GM10248 (cell line): ENCODE measurements around the gene KNDC1.

Source experiments
- CTCF ChIA-PET: fragments of 300-600 bp; sonication (Branson Sonifier 250); formaldehyde crosslinking; extraction: SDS; loops from one replicate; lab custom pipeline; 2021; ENCODE audit warnings: antibody characterized with exemption; lab: Yijun Ruan, JAX
- POLR2A ChIA-PET: fragments of 350-650 bp; sonication (Branson Sonifier 250); formaldehyde crosslinking; extraction: SDS; loops from one replicate; lab custom pipeline; 2020; ENCODE audit warnings: antibody characterized with exemption; lab: Yijun Ruan, JAX
- DNase-seq: peaks from one replicate; pipeline ENCODE4 v3.0.0; 2012; ENCODE audit errors: extremely low spot score
- TF ChIP-seq, protein P1 (sequence below): IDR thresholded peaks from 2 replicates; pipeline ENCODE4 v1.5.1; 2012; ENCODE audit warnings: mild to moderate bottlenecking, low read depth; ENCODE audit errors: extremely low read depth, missing control alignments, control extremely low read depth

Gene KNDC1

DNA sequence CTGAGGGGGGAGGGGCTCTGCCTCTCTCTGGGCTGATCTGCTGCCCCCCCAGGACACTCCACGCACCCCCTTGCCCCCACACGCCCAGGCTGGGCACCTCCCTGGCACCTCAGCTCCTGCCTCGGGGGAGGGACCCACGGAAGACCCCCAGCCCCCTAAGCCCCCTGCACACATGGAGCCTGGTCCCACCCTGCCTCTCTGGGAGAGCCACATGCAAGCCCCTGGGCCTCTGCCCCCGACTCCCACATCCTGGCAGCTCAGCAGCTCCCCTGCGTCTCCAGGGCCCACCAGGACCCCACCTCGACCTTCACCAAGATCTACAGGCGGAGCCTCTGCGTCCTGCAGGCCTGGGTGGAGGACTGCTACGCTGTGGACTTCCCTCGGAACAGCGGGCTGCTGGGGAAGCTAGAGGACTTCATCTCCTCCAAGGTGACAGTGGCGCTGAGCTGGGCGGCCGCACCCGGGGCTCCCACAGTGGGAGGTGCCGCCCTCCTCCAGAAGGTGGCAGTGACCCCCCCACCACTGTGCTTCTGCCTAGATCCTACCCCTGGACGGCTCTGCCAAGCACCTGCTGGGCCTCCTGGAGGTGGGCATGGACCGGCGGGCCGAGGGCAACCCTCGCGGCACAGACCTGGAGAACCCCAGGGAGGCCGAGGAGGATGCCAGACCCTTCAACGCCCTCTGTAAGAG is 51.3 kb downstream of the KNDC1 start:
- ChIA-PET POLR2A (no interaction called here), CTCF (no interaction called here)
- DNase-seq = no peak
- TF ChIP-seq, protein P1, sequence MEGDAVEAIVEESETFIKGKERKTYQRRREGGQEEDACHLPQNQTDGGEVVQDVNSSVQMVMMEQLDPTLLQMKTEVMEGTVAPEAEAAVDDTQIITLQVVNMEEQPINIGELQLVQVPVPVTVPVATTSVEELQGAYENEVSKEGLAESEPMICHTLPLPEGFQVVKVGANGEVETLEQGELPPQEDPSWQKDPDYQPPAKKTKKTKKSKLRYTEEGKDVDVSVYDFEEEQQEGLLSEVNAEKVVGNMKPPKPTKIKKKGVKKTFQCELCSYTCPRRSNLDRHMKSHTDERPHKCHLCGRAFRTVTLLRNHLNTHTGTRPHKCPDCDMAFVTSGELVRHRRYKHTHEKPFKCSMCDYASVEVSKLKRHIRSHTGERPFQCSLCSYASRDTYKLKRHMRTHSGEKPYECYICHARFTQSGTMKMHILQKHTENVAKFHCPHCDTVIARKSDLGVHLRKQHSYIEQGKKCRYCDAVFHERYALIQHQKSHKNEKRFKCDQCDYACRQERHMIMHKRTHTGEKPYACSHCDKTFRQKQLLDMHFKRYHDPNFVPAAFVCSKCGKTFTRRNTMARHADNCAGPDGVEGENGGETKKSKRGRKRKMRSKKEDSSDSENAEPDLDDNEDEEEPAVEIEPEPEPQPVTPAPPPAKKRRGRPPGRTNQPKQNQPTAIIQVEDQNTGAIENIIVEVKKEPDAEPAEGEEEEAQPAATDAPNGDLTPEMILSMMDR = no peak

DNA sequence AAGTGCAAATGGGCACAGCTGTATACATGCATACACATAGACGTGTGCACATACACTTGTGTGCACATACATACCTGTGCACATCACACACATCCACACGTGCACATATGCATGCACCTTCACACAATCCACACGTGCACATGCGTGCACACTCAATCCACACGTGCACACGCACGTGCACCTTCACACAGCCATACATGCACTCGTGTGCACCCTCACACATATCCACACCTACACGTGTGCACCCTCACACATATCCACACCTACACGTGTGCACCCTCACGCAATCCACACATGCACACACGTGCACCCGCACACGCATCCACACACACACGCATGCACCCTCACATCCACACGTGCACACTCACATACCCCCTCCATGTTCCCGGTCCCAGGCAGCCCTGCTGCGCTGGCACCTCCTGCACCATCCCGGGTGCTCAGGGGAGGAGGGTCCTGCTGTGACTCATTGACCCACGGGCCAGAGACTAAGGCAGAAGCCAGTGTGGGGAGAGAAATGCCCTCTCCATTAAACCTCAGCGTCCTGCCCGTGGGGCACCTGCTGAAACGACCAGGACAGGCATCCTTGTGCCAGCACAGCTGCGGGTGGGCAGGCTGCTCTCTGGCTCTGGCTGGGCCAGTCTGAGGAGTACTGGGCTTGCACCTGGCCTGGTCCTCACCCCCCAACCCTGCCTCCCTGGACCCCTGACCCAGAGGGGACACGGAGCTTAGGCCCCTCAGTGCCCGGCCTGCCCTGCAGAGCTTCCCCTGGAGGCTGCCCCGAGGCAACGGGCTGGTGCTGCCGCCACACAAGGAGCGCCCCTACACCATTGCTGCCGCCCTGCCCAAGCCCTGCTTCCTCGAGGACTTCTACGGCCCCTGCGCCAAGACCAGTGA is 52.2 kb downstream of the KNDC1 start:
- CTCF ChIA-PET = no interaction called here
- TF ChIP-seq, protein P1 = no peak
- POLR2A ChIA-PET = no interaction called here
- no peak for DNase-seq

DNA sequence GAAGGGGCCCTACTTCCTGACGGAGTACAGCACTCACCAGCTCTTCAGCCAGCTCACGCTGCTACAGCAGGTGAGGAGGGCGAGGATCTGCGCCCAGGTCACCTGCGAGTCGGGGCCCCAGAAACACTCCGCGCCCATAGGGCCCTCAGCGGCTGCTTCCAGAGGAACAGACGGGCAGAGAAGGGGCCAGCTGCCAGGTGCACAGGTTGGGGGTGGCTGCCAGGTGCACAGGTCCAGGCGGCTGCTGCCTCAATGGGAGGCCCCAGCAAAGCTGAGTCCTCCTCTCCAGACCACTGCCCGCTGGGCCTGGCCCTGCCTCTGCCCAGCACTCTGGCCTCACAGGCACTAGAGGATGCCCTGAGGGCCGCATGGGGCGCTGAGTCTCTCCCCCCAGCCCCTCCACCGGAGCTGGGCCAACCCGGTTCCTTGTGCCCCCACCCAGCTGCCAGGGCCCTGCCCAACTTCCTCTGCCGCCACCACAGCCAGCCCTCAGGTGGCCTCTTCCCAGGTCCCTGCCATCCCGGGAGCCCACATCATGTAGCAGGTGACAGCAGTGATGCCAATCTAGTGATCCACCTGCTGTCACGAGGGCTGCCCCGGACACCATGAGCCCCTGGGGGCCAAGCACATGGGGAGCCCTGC is 53.0 kb downstream of the KNDC1 start:
- DNase-seq = no peak
- TF ChIP-seq, protein P1 = no peak
- ChIA-PET POLR2A (no interaction called here), CTCF (no interaction called here)

DNA sequence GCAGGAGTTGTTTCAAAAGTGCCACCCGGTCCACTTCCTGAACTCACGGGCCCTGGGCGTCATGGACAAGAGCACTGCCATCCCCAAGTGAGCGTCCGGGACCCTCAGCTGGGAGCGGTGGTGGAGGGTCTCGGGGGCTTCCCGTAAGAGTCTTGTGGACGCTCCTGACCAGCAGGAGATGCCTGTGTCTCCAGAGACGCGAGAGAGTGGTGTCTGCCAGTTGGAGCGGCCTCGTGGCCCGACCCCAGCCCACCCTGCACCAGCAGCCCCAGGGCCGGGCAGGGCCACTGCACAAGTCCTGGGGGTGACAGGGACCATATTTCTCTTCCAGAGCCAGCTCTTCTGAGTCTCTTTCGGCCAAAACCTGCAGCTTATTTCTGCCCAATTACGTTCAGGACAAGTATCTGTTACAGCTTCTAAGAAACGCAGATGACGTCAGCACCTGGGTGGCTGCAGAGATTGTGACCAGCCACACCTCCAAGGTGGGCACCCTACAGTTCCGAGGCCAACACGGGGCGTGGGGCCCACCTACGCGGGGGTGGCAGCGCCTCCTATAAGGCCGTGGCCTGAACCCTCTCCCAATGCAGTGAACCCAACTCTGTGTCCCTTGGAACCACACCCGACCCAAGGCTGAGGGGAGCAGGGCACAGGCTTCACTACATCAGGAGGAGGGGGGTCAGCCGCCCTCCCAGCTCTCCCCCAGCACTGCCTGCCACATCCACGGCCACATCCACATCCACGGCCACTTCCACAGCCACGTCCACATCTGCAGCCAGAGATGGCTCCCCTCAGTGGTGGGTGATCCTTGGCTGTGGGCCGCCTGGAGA is 53.8 kb downstream of the KNDC1 start:
- TF ChIP-seq, protein P1 = no peak
- no peak for DNase-seq
- ChIA-PET CTCF (no interaction called here), POLR2A (no interaction called here)

DNA sequence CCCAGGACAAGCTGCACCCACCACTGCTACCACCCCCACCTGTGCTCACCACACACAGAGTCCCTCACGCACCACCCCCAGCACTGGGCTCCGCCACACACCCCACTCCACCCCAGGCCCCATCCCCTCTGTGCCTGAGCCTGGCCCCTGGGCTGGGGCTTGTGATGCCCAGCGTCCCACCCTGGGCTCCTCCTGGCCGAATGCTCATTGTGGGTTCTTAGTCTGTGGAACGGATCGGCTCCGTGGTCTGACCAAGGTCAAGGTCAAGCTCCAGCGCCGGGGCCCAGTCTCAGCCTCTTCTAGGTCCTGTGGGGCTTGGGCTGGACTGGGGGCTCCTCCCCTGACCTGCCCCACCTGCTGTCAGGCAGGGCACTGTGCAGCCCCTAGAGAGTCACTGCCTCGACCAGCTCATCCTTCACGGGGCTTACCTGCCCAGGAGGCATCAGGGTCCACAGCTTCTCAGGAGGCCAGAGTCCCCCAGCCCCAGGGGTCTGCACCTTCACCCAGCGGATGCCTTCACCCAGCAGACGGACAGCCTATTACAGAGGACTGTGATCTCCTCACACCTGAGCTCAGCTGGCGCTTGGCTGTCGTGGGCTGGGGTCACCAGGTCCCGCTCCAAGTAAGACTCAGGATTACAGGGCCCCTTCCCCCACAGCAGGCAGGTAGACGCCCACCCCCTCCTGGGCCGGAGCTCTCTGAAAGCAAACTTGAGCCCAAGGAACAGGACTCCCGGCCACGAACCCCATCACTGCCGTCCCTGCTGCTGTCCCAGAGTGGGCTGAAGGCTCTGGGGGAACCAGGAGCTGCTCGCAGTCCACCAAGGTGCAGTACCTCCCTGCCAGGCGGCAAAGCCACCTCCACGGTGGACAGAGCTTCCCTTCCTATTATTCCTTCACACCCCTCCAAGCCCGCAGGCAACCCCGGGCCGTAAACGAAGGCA is 54.7 kb downstream of the KNDC1 start:
- ChIA-PET CTCF (interaction anchor here (1.0 kb wide), 1 partner anchor 11 kb away, joined by 3 read pairs; no protein-coding TSS in a partner anchor), POLR2A (no interaction called here)
- TF ChIP-seq, protein P1 = no peak
- DNase-seq = no peak
